Fibroblast of gingiva (primary cell): ENCODE data around the gene SAMD14.

Experiments
- DNase-seq: peaks from one replicate; pipeline ENCODE4 v3.0.0-alpha.2; 2011; ENCODE audit warnings: low read depth

The SAMD14 gene

GRCh38 chr17:50112694-50113093 lies 17.3 kb downstream of the SAMD14 start:
- no peak for DNase-seq

DNA sequence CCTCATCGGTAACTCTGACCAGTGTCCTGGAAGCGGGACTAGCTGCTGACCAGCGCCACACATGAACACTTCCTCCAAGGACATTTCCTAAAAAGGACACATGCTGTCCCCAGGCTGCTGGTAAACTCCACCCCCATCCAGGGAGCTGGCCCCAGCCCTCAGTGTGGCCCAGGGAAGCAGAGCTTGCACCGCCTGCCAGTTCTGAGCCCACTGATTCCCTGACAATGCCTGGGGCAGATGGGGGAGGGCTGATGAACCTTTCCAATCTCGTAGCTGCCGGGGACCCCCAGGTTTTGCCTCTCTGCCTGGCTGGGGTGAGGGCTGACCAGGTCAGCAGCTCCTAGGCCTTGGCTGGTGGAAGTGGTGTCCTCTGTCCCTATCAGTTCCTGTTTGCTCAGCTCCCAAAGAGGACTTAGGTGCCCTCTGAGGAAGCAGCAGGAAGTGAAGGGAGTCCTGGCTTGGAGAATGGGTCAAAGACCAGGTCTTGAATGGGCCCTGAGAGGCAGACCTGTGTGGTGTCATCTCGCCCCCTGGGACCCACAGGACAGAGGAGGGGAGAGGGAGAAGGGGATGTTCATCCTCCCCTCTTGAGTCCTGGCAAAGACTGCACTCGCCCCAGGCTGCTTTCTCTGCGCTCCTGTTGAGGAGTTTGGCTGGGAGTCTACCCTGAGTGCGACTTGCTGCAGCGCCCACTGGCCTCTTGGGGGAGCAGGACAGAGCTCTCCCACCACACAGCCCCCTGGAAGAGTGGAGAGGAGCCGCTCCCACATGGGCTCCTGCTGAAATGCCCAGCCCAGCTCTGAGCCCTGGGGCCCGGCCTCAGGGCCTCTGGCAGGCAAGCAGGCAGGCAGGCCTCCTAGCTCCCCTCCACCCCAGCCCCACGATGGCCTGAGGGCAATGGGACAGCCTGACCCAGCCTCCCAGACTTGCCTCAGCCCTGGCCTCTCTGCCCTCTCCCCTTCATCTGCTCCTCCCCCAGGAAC lies 18.0 kb downstream of the SAMD14 start:
- DNase-seq = no peak

- DNase-seq = no peak
Measured at GRCh38 chr17:50110591-50111349, 19.2 kb downstream of the SAMD14 start.

DNA sequence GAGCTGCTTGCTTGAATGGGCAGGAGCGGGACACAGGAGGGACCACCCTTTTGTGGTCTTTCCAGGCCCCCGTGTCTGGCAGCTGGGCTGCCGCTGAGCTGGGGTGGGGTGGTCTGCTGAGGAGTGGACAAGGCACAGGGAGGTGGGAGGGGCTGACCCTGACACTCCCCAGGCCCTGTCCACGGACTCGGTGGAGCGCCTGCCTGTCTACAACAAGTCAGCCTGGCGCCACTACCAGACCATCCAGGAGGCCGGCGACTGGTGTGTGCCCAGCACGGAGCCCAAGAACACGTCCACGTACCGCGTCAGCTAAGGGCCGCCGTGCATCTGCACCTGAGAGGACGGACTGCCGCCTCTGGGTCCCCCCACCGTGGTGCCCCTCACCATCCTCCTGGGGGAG lies 20.2 kb downstream of the SAMD14 start:
- no peak for DNase-seq

GRCh38 chr17:50109207-50109606 lies 20.8 kb downstream of the SAMD14 start:
- DNase-seq = no peak

- DNase-seq = no peak
Measured at GRCh38 chr17:50108556-50108955, 21.4 kb downstream of the SAMD14 start.

DNA sequence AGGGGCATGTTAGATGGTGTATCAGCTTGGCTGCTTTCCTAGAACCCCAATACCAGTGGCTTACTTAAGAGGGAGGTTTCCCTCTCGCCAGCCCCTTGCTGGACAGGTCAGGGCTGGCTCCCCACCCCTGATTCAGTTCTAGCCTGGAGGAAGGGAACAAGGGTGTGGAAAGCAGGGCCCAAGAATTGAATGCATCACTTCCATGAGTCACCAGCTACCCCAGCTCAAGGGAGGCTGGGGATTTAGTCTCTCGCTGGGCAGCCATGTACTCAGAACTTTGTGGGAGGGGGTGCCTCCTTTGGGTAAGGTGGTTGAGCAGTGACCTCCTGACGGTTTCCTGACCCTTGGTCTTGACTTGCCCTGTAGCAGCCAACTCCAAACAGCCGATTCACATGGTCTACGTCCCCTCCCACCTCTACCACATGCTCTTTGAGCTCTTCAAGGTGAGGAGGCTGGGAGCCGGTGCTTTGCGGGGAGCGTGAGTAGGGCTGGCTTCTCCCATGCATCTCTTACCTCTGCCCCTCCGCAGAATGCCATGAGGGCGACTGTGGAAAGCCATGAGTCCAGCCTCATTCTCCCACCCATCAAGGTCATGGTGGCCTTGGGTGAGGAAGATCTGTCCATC lies 22.1 kb downstream of the SAMD14 start:
- no peak for DNase-seq

DNA sequence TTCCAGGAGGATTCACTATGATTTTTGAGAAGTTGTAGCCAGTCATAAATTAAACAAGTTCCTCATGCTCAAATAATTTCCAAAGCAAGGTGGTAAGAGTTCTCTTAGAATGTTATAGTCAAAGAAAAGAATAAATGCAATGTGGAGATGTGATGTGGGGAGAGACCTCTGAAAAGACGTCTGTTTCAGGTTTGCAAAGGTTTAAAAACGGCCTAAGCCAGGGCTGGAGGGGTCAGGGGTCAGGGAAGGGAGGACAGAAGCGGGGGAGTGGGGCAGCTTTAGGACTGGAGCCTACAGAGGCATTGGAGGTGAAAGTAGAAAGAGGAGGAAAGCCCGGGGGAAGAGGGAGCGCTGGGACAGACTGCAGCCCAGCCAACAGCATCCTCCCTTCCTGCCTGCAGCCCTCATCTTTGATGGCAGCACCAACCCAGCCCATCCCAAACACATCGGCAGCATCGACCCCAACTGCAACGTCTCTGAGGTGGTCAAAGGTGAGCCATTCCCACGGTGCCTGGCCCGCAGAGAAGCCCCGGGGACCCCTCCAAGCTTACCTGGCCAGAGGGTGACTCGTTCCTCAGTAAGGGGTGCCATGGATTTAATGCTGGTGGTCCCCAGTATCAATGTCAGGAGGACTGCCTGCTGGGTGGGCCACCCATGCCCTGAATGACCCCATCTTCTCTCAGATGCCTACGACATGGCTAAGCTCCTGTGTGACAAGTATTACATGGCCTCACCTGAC lies 23.4 kb downstream of the SAMD14 start:
- no peak for DNase-seq

DNA sequence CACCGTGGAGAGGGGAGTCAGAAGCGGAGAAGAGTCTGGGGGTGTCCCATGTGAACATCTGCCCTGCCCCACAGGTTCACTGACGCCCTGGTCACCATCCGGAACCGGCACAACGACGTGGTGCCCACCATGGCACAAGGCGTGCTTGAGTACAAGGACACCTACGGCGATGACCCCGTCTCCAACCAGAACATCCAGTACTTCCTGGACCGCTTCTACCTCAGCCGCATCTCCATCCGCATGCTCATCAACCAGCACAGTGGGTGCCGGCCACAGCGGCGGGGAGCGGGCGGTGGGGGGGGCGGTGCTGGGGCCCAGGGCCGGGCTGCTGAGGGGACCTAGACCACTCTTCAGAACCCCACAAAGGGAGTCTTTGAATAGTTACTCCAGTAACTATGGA lies 24.1 kb downstream of the SAMD14 start:
- no peak for DNase-seq

DNA sequence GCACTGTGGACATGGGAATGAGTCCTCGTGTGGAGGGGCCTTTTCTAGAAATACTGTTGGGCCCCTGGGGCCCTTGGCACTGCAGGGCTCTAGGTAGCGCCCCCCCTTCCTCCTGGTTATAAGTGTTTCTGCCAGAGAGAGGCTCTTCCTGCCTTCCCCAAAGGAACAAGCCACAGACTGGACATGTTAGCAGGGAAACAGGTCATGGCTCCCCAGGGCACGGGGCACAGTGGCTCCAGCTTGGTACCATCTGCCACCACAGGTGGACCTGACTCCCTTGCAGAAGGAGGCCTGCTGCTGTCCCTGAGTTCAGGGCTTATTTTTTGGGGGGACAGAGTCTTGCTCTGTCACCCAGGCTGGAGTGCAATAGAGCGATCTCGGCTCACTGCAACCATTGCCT lies 26.0 kb downstream of the SAMD14 start:
- DNase-seq = no peak

DNA sequence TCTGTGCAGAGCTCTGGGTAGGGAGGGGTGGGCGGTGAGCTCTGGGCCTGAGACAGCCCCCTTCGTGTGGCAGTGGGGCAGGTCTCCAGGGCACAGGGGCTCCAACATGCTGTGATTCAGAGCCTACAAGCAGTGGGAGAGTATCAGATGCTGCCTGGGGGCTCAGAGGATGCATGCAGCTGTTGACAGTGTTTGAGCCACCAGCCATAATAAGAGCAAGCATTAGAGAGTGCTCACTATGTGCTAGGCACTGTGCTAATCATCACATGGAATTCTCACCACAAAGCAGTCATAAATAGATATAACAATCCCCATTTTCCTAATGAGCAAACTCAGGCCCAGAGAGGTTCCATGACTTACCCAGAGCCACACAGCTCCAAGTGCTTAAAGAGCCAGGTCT lies 26.7 kb downstream of the SAMD14 start:
- no peak for DNase-seq

GRCh38 chr17:50102164-50102991 lies 27.6 kb downstream of the SAMD14 start:
- DNase-seq = peak; percentile 37

- peak; percentile 30 for DNase-seq
Measured at GRCh38 chr17:50101346-50102163, 28.4 kb downstream of the SAMD14 start.

DNA sequence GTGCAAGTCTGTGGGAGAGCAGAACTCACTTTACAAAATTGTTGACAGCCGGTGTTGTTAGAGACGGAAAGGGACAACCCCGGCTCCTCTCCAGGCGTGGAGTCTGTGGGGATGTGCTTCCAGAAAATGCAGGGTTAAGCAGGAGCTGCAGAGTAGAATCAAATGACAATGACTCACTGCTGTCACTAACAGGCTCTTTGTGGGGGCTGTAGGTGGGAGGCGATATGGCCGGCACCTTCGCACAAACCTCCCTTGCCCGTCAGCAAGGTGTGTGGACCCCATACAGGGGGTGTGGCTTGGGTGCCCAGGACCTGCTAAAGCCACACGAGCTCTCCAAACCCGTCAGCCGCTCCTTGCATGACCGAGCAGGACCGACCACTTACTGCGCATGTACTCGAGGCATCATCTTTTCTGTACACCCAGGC lies 29.0 kb downstream of the SAMD14 start:
- DNase-seq = peak; percentile 35

- DNase-seq = no peak
Measured at GRCh38 chr17:50100480-50100883, 29.5 kb downstream of the SAMD14 start.

GRCh38 chr17:50099003-50099402 lies 31.0 kb downstream of the SAMD14 start:
- no peak for DNase-seq

GRCh38 chr17:50098583-50098982 lies 31.4 kb downstream of the SAMD14 start:
- no peak for DNase-seq

GRCh38 chr17:50097926-50098325 lies 32.0 kb downstream of the SAMD14 start:
- no peak for DNase-seq

- DNase-seq = no peak
Measured at GRCh38 chr17:50097455-50097854, 32.5 kb downstream of the SAMD14 start.

GRCh38 chr17:50096758-50097157 lies 33.2 kb downstream of the SAMD14 start:
- DNase-seq = no peak
